Measurements from ENCODE around the gene GFPT2.
A peak's percentile ranks its signal among the peaks of the same experiment; 100 is the strongest.

GFPT2 gene

DNA sequence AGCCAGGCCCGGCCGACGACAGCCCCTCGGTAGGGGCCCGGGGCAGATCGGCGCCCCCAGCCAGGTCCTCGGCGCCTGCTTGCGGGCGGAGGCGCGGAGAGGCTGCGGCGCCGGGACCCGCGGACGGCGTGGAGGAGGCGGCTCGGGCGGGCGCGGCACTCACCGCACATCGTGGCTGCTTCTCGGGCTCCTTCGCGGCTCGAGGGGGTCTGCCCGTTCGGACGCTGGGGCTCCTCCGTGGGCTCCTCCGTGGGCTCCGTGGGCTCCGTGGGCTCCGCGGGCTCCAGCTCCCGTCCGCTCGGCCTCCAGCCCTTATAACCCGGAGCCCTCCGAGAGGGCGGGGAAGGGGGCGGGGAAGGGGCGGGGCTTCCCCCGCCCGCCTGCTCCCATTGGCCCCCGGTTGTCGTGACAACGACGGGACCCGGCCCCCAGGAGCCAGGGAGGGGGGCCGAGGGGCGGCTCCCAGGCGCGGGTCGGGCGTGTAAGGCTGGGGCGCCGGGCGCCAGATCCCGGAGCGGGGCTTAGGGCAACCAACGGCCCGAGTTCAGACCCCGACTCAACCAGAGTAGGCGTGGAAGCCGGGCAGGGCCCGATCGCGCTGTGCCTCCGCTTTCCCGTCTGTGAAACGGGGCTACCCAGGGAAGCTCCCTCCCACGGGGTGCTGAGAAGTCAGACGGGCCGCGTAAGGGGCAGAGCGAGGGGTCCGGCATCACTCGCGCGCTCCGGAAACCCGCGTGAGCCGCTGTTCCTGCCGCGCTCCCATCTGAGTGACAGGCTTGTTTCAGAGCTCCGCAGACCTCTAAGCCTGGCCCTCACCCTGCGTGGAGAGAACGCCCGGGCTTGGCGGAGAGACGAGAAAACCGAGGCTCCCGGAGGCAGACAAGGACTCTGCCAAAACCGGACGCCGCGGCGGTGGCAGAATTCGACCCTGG is at the start of gene GFPT2:
TSS of gene GFPT2 (minus strand) at position 289 of the 932 bp plus-strand sequence. CDS start at position 170, 119 bp downstream.
- peak; percentile 67 for DNase-seq

DNA sequence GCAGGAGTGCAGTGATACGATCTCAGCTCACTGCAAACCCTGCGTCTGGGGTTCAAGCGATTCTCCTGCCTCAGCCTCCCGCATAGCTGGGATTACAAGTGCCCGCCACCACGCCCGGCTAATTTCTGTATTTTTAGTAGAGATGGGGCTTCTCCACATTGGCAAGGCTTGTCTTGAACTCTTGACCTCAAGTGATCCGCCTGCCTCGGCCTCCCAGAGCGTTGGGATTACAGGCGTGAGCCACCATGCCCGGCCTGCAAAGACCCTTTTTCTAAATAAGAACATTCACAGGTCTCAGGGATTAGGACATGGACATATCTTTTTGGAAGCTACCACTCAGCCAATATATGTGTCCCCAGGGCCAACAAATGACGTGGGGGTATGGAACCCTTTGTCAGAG is 49.6 kb upstream of the GFPT2 start:
- DNase-seq: no peak

DNA sequence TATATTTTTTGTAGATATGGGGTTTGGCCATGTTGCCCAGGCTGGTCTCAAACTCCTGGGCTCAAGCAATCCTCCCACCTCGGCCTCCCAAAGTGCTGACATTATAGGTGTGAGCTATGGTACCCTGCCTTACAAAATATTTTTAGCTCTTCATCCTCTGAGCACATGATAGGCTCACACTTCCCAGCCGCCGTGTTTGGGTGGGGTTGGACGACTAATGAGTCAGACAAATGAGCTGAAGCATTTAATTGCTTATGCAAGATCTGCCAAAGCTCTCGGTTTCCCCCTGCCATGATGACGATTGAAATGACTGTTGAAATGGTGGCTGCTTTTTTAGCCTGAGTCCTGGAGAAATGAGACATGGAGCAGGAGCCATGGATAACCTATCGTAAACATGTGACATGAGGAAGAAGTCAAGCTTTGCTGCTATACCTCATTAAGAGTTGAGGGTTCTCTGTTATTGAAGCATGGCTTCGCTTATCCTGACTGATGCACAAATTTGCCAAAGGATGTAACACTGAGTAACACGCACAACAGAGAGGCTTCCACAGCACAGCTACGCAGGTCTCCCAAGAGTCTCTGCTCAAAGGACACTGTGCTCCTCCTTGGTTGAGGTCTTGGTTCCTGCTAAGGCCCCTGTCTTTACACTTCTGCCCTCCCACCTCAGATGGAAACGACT is 48.2 kb upstream of the GFPT2 start:
- no peak for DNase-seq

DNA sequence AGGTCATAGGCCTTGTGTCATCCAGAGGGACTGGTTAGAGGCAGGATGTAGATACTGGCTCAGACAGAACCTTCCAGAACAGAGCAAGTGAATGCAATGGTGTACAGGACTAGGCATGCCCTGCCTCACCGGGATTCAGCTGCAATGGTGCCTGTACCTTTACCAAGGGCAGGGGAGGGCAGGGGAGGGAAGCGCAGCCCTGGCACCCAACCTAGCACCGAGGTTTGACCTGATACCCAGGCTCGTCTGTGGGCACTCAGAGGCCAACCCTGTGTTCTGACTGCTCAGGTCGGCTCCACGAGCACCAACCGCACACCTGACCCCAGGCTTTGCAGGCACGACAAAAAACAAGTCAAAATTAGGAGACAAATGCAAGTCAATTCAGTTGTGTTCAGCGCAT is 47.3 kb upstream of the GFPT2 start:
- DNase-seq: no peak

DNA sequence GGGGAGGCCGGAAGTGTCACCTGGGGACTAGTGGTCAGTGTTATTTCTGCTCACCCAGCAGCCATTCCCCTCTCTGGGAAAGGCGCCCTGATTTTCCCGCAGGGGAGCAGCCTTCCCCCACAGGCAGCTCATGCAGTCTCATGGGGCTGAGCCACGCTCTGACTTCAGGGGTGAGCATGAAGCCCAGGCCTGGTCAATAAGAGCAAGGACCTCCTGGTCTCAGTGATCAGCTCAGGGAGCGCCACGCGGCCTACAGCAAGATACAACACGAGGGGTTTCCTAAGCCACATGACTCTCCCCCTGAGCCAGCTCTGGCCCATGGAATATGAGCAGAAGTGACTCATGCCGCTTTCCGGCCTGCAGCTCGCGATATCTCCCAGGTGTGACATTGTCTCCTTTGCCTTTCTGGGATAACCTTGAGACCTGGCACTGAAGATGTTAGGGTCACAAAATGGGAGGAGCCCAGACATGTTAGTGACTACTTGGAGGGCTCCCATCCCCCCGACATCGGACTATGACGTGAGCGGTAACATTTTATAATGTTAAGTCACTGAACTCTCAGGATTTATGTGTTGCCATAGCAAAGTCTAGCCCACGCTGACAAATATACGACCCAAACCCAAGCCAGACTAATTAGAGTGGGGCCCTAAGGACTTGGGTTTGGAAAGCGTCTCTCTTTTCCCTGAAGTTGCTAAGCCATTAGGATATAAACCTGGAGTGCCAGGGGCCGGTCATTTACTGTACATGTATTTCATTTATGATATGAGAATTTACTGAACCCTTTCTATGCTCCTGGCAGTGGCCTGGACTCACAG is 46.5 kb upstream of the GFPT2 start:
- no peak for DNase-seq

DNA sequence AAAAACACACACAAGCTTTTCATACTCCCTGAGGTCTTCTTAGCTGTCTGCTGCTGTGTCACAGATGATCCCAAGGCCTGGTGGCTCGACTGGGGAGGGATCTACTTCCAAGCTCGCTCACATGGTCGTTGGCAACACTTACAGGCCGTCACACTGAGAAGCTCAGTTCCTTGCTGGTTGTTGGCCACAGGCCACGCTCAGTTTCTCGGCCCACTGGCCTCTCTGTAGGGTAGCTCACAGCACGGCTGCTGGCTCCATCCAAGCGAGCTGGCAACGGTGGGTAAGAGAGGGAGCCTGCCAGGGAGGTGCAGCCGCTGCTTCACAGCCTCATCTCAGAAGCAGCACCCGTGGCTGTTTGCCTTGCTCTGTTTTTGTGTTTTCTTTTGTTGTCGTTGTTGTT is 43.8 kb upstream of the GFPT2 start:
- no peak for DNase-seq

DNA sequence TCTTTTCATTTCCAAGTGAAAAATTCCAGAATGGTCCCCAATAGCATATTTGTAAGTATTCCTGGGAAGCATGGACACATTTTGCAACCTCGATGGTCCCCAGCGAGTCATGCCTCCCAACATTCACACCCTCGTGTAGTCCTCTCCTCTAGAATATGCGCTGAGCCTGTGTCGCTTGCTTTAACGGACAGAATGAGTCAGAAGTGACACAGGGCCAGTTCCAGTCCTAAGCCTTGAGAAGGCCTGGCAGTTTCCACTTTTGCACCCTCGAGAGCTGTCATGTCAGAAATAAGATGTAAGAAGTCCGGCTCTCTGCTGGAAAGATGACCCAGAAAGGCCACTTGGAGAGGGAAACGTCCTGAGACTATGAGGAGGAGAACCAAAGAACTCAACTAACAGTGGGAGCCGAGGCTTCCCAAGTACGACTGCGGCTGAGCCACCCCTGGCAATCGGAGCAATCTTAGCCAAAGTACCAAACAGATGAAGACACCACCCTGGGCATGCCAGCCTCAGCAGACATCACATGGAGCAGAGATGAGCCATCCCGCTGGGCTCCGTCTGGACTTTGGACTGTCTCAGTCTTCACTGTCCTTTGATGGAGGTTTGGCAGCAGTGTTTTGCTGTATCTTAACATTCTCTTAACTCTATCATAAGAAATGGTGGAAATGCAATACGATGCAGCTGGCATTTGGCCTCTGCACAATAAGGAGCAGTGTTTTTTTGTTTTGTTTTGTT is 42.6 kb upstream of the GFPT2 start:
- no peak for DNase-seq

DNA sequence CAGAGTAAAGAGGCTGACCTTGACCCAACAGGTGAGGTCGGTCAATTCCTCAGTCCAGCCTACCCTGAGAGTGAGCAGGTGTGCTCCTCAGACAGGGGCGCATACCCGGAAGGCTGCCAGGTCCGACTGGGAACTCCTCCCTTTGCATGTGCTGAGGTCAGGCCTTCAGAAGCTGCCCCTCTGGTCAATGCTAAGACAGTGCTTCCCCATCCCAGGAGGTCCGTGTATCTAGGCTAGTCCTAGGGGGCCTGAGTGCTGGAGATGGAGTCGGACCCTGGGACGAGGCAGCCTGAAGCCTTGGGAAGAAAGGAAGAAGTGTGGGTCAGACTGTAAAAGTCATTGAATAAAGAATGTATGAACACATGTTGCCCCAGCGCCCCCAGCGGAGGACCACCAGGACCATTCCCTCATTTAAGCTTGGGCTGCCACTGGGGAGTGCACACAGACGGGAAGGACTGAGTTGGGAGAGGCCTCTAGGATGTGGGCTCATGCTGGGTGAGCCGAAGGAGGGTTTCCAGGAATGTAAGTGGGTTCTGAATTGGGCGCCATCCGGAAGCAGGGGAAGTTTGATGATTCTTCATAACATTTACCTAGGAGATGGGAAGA is 41.0 kb upstream of the GFPT2 start:
- DNase-seq: no peak

DNA sequence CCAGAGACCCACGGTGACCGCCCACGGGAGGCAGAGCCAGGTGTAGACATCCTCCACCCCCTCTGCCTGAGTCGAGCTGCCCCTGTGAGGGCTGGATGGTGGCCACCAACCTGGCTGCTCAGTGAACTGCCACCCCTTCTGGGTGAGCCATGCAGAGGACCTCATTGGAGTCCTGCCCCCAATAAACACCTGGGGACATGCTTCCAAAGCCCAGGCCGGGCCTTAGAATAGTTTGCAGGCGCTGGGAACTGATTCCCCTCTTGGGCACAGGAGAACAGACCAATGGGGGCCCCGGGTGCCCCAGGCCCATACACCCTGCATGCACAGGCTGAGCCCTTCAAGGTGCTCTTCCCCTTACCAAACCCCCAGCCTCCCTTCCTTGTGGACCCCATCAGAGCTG is 38.1 kb upstream of the GFPT2 start:
- DNase-seq: no peak

DNA sequence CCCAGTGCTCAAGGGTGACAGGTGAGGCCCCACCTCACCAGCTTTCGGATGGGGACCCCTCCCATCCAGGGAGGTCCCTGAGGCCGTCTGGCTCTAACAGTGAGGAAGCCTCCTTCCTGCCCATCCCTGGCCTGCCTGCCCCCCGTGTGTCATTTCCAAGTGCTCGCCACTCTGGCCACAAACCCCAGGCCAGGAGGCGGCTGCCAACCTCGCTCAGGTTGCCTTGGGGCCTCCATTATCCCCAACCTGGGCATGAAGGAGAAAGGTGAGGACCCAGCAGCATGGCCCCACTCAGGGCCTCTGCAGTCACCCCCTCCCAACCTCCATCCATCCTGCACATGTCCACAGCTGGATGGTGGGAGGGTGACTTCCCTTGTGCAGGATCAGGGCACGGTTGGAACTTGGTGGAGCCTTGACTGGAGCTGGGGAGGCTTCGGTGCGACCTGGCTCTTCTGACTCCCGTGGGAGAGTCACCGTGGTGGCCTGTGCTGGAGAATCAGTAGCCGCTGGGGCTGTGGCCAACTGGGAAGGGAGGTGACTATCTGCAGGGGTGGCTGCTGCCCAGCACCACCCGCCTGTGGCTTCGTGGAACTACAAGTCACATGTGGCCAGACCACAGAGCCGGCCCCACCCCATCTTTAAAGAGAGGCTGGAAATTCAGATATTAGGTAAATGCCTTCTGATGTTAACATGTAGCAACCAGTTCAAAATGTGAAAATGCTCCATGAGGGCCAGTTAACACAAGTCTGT is 37.5 kb upstream of the GFPT2 start:
- no peak for DNase-seq

DNA sequence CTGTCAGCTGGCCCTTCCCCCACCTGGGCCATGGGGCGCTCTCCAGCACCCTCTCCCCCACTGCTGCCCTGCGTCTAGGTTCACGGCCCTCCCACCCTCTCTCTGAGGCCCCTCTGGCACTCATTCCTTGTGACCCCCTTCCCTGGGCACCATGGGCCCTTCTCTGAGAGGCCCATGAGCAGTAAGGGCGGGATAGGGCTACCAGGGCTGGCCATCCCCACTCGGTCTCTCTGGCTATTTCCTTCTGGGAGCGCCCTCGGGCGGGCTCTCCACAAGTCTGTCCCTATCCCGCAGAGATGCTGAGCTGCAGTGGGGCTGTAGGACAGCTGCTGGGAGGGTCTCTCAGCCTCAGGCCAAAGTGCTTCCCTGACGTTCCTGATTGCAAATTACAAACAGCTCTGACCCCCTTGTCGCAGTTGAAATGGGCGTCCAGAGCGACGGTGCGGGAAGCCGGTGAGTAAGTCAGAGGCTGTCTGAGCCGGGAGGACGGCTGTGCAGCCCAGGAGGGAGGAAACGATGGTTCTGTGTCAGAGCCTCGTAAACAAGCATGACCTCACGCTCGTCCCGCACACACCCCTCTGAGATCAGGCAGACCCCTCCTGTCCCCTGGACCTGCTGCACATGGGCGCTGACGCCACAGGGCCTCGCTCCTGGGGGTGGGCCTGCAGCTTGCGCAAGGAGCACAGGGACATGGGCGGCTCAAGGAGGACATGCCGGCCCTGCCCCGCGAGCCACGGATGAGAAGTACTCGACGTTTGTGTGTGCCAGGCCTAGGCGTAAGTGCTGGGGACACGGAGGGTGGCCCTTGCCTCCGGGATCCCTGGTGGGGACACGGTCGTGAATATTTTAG is 36.3 kb upstream of the GFPT2 start:
- DNase-seq: no peak

DNA sequence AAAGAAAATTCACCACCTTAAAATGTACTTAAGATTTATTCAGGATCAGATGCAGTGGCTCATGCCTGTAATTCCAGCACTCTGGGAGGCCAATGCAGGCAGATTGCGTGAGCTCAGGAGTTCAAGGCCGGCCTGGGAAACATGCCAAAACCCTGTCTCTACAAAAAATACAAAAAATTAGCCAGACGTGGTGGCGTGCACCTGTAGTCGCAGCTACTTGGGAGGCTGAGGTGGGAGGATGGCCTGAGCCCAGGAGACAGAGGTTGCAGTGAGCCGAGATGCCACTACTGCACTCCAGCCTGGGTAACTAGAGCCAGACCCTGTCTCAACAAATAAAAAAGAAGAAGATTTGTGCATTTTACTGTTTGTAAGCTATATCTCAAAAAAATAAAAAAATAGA is 34.7 kb upstream of the GFPT2 start:
- DNase-seq: no peak

DNA sequence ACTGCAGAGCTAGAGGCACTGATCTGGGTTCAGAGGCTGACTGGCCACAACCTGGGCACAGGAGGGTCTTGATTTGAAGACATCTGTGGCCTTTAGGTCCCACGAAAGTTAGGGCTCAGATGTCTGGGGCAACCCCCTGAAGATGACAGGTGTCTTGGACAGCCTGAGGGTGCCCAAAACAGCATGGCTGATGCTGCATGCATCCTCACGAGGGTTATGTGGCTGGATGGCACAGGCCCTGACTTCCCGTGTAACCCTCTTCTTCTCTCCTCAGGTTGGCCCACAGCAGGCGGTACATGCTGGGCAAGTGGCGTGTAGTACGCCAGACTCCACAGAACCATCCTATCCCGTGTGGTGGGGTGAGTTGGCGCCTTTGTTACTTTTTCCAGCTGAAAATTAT is 29.8 kb upstream of the GFPT2 start:
- DNase-seq: no peak

DNA sequence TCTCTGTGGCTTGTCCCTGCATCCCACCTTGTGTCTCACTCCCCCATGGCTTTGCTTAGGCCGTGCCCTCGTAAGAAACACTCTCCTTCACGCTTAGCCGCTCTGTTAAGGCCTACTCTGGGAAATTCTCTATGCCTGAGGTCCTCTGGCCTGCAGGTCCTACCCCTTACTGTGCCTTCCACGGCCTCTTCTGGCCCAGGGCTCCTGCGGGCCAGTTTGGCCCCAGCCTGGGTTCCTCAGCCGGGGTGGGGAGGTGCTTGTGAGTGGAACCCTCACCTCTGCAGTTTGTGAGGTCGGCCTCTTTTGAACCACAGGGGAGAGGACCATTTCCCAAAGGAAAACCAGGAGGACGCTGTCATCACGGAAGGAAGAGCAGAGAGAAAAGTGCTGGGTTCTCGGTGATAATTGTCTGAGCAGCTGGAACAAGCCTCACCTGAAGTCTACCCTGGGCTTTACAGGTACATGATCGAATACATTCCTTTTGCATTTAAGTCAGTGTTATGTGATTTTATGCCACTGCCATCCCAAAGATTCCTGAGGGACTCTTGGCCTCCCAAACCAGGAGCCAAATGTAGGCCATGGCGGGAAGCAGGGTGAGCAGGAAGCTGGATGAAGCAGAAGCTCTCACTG is 28.8 kb upstream of the GFPT2 start:
- DNase-seq: no peak

DNA sequence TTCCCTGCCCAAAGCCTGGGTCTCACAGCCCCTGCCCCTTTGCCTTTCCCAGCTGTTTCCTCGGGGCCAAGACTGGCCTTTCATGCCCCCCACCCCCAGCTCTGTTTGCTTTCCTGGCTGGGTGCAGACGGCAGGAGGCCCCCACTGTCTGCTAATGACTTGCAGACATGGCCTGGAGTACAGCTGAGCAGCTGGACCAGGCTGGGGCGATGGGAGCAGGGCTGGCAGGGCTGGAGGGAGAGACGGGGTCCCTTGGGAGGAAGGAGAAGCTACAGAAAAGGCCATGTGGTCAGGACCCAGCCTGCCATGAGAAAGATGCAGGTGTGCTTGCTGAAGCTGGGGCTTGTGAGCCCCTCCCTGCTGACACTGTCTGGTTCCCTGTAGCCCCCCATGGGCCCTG is 28.3 kb upstream of the GFPT2 start:
- no peak for DNase-seq

DNA sequence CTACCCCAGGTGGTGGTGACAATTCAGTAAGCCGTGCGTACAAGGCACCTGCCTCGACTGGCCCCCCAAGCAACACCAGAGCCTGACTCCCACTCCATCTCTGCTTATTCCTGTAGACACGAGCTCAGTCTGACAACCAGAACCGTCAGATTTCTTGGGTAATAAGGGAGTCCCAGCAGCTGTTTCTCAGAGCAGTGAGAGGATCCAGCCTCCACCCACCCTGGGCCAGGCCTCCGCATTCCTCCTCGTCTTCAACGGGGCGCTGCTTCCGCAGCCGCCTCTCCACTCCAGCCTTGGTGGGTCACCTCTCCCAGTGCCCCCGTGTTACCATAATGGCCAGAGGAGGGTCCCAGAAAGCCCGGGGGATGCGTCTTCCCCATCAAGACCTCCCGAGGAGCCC is 27.7 kb upstream of the GFPT2 start:
- no peak for DNase-seq

DNA sequence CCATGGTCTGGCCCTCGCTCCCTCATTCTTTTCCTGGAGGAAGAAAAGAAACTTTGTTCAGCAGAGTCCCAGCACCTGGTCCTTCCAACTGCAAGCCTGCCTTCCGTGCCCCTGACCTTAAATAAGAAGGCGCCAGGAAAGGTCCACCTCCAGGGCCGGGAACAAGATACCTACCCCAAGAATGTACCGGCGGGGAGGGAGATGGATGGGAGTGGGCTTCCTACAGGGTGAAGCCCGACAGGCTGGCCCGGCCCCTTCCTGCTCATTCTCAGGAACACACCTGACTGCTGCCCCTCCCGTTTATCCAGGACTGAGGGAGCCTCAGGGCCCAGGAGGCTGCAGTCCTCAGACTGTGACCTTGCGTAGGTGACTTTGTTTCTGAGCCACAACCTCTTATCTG is 27.3 kb upstream of the GFPT2 start:
- DNase-seq: no peak

DNA sequence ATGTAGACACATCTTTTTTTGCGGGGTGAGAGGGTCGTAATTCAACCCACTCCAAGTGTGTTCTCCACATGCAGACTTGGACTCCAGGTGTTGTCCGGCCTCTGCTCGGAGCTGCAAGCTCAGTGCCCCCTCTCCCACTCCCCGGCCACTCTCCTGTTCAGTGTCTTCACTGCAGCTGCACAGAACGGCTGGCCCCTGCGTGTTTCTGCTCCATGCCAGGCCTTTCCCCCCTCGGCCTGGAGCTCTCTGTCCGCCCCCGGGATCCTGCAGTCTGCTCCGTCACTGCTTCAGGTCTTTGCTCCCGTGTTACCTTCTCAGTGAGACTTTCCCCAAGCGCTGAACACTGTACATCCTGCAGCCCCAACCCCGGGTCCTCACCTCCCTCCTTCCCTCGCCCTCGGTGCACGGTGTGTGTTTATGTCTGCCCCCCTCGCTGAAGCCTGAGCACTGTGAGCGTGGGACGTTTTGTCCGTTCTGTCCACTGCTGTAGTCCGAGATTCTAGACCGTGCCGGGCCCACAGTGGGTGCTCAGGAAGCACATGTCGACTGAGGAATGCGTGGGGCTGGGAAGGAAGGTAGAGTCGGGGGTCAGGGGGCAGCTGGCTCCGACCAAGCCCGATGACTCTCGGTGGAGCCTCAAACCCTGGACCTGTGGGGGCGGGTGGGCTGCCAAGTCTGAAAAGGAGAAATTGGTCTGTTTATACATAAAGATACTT is 26.4 kb upstream of the GFPT2 start:
- no peak for DNase-seq

All from activated CD4-positive, alpha-beta T cell treated with anti-CD3 and anti-CD28 coated beads for 1 hour (primary cell).